Adrenal gland (tissue), 5 donors: Measurements from ENCODE around the gene IL1A.

Source experiments
- CTCF ChIP-seq, 6 experiments: fragments of 450-650 bp in 4 of 6; fragments of 200-600 bp in 2 of 6; sonication (generic) in 1 of 6; IDR thresholded peaks; 1 replicate in 5 of 6; 2 replicates in 1 of 6; pipeline versions ENCODE4 v1.5.1 to v1.8.0; 2016 to 2021; ENCODE audit warnings: antibody characterized with exemption in 6 of 6, mild to moderate bottlenecking in 2 of 6, moderate library complexity in 1 of 6
- POLR2A ChIP-seq, 2 donors: fragments of 450-650 bp; IDR thresholded peaks; one replicate each; pipeline ENCODE4 v1.6.1; 2017; ENCODE audit warnings: antibody characterized with exemption in 2 of 2, mild to moderate bottlenecking in 2 of 2, moderate library complexity in 1 of 2
- donor health status: DM: no; HTN: no; CAD: no.

- TF ChIP-seq CTCF (IDR thresholded peaks at IDR 0.05), result no peak
- TF ChIP-seq POLR2A (IDR thresholded peaks at IDR 0.05), result no peak
Measured at GRCh38 chr2:112832841-112833638, 48.7 kb upstream of the IL1A start.
